Activated CD4-positive, alpha-beta T cell treated with anti-CD3 and anti-CD28 coated beads, Interleukin-2, amount 50 U/mL, for 24 hours (primary cell): ENCODE data around the gene NFATC1.

Experiments used
- DNase-seq, 2 donors: peaks; one replicate each; pipeline ENCODE4 v3.0.0-alpha.2; 2020; ENCODE audit warnings: low read depth in 1 of 2, low spot score in 1 of 2

Gene NFATC1

GRCh38 chr18:79403723-79404566 lies 8.2 kb downstream of the NFATC1 start:
- no peak for DNase-seq

GRCh38 chr18:79404567-79404910 lies 8.8 kb downstream of the NFATC1 start:
- no peak for DNase-seq

DNA sequence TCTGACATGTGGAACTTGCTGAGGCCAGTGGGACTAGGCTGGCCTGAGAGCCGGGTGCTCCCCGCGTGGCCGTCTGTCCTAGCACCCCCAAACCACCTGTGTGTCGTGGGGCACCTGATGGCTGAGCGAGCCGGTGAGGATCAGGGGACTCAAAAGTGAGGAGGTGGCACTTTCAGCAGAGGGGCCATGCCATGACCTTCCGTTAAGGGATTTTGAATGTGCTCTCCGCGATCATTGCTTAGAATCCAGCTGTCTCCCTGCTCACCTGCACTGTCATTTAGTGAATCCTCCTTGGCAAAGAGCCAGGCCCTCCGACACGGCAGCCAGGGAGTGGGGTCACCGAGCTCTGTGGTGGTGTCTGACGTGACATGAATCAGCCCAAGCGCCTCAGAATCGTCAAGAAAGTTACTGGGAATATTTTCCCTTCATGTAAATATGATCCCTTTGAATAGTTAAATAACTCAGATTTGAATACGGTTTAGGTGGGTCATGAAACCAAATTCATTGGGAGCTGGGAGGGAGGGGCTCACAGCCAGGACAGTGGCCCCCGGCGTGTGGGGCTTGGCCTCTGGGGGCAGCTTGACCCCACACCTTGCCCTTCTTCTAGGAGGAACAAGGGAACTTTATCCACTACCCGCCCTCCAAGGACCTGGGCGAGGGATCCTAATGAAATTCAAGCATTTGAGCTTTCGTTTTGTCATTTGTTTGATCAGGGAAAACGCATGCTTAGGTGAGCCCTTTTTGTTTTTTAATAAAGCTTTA lies 9.5 kb downstream of the NFATC1 start:
- DNase-seq = peak in 1 of 2 donors; percentile 64

DNA sequence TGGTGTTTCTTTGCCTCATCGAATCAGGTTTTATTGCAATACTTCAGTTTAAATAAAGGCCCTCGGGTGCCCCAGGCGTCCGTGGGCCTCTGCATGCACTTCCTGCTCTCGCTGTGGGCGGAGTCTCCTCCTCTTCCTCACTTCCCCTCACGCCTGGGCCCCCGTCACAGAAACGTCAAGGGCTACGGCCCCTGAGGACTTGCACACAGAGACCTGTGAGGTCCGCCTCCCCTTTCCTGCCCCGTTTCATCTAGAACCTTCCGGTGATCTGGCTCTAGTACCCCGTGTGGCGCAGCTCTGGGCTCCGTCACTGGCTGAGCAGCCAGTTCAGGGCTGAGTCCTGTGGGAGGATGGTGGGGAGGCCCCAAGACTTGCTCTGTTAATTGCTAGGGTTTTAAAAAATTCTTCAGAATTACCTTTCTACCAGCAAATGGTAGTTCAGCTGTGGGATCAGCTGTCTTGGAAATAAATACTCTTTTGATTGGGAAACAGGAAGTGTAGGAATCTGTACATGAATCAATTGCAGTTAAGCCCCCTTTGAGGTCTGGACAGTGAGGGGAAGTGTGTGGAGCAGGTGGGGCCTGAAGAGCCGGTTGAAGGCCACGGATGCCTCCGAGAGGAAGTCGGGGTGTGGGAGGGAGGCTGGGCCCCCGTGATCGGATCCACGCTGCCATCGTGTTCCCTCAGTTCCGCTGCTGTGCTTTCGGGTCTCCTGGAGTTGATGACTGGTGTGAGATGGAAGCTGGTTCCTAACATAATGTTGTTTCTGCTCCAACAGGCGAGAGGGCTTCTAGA lies 10.2 kb downstream of the NFATC1 start:
- DNase-seq = peak; percentile 56 to 82

DNA sequence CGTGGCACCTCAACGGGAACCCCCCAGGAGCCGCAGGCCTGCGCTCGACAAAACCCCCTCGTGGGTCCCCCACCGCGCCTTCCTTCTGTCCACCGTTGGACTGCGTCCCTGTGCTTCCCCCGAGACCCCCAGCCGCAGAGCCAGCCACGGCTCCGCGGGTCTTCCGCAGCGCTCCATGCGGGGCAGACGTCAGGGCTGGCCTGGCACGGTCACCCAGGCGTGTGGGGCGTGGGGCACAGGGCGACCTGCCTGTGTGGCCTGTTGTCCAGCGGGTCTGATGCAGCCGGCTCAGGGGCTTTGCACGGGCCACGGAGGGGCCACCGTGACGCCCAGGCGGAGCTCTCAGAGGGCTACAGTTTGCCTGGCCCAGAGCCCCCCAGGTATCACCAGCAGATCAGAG lies 11.0 kb downstream of the NFATC1 start:
- no peak for DNase-seq

- DNase-seq = no peak
Measured at GRCh38 chr18:79409313-79409712, 13.6 kb downstream of the NFATC1 start.

DNA sequence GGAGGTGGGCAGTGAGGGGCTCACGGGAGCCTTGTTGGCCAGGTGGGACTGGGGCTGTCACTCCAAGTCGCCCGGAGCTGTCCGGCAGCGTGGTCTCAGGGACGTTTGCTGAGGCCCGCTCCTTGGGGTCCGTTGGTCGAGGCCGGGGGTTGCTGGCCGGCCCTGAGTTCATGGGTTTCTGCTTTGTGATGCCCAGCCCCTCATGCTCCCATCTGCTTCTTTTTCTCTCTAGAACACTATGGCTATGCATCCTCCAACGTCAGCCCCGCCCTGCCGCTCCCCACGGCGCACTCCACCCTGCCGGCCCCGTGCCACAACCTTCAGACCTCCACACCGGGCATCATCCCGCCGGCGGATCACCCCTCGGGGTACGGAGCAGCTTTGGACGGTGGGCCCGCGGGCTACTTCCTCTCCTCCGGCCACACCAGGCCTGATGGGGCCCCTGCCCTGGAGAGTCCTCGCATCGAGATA lies 14.5 kb downstream of the NFATC1 start:
- no peak for DNase-seq

DNA sequence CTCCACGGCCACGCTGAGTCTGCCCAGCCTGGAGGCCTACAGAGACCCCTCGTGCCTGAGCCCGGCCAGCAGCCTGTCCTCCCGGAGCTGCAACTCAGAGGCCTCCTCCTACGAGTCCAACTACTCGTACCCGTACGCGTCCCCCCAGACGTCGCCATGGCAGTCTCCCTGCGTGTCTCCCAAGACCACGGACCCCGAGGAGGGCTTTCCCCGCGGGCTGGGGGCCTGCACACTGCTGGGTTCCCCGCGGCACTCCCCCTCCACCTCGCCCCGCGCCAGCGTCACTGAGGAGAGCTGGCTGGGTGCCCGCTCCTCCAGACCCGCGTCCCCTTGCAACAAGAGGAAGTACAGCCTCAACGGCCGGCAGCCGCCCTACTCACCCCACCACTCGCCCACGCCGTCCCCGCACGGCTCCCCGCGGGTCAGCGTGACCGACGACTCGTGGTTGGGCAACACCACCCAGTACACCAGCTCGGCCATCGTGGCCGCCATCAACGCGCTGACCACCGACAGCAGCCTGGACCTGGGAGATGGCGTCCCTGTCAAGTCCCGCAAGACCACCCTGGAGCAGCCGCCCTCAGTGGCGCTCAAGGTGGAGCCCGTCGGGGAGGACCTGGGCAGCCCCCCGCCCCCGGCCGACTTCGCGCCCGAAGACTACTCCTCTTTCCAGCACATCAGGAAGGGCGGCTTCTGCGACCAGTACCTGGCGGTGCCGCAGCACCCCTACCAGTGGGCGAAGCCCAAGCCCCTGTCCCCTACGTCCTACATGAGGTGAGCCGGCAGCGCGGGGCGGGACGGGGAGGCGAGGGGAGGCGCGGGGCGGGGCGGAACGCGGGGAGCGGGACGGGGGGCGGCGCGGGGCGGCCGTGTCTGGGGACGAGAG lies 15.2 kb downstream of the NFATC1 start:
- DNase-seq = no peak

DNA sequence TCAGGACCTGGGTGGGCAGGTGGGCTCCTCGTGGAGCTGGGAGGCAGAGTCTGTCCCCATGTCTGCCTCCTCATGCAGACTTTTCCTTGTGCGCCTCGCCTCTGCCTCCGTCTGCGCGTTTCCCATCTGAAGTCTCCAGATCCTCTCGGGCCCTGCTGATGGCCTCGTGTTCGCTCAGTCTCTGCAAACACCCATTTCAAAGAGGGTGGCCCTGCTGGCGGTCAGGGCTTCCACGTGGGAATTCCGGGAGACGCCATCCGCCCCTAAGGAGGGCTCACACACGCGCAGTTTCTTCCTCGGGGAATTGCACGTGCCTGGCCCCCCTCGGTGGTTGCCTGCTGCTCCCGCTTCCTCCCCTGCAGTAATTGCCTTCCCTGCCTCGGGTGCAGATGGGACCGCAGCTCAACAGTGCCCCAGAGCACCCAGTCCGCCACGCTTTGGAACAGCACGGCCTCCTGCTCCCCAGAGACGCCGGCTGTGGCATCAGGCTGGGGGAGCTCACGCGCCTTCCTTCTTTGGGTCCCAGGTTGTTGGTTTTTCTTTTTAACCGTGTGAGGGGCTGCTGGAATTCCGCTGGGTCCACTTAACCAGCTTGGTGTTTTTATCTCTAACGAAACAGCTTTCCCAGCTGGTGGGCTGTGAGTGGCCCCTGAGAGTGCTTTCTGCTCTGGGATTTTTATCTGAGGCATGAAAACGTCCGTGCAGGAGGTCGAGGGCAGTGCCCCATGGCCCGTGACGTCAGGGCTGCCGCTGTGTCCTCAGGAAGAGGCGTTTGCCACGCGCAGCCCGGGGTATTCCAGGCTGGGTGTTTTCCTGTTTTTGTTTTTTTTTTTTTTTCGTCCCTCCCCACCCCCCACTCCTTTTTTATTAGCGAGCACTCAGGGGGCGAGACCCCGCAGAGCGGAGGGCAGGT lies 16.1 kb downstream of the NFATC1 start:
- no peak for DNase-seq

DNA sequence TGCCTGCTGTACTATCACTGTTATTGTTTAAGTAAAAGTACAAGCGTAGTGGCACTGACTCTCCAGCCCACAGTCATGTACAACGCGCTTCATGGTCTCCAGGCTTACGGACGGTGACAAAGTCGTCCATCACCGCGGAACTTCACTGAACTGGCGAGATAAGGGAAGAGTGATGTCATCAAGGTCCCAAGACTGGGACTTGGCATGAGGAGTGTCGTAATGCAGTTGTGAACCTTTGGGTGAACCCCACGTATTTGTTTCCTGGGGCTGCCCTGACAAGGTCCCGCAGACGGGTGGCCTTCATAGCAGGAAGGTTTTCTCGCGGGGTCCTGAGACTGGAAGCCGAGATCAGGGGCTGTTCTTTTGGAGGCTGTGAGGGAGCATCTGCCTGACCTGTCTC lies 17.3 kb downstream of the NFATC1 start:
- DNase-seq = no peak

DNA sequence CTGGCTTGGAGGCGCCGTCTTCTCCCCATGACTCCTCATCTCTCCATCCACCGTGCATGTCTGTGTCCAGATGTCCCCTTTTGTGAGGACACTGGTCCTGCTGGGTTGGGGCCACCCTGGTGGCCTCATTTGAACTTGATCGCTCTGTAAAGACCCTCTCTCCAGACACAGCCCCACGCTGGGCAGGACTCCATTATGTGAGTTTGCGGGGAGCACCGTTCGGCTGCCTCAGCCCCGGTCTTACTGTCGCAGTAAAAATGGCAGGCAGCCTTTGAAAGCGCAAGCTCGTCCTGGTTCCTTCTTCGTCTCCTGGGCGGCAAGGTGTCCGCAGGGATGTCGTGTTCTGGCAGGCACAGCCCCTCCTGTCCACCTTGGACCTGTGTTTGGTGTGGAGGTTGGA lies 17.7 kb downstream of the NFATC1 start:
- no peak for DNase-seq

- DNase-seq = no peak
Measured at GRCh38 chr18:79413901-79414300, 18.2 kb downstream of the NFATC1 start.

GRCh38 chr18:79416022-79416676 lies 20.4 kb downstream of the NFATC1 start:
- DNase-seq = no peak

DNA sequence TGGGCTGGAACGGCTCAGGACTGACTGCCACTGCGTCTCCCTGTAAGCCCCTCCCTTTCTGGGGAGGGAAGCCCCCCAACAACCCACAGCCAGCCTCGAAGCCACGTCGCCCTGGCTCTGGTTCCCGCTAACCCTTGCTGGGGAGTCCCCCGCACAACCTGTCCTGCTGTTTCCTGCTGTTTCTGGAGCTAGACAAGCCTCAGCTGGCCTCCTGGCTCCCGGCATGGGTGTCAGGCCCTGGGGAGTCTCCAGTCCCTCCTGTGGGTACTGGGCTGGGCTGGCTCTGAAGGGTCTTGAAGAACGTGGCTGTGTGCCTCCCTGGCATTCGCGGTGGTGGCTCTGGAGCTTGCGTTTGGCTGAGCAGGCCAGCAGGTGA lies 20.9 kb downstream of the NFATC1 start:
- DNase-seq = no peak

DNA sequence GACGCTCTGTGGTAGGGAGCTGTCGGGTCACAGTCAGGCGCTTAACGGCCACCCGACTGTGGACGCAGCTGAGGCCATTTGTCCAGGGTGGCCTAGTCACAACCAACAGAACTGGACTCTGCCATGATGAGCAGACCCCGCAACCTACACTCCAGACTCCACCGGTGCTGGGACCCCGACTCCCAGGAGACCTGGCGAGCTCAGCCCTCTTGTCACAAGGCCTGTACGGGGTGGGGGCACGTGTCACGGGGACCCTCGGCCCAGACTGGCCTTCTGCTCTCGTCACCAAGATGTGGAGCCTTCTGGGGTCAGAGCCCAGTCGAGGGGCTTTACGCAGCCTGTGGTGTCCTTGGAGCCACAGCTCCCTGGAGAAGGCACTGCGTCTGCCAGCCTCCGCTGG lies 22.5 kb downstream of the NFATC1 start:
- no peak for DNase-seq

DNA sequence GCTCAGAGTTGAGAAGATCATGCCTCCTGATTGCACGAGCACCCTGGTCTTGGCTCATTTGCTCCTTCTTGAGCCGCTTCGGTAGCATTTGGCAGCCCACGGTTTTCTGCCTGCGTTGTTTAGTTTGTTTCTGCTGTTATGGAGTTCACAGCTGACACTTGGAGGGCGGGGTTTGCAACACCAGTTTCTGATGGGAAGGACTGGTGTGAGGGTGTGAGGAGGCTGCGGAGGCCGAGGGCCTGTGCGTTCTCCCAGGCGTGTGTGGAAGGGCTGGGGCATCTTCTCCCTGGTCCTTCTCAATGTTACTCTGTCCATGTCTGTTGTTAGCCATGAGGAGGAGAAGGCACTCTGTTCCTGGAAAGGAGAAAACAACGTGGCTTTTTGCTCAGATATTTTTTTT lies 22.9 kb downstream of the NFATC1 start:
- DNase-seq = no peak

DNA sequence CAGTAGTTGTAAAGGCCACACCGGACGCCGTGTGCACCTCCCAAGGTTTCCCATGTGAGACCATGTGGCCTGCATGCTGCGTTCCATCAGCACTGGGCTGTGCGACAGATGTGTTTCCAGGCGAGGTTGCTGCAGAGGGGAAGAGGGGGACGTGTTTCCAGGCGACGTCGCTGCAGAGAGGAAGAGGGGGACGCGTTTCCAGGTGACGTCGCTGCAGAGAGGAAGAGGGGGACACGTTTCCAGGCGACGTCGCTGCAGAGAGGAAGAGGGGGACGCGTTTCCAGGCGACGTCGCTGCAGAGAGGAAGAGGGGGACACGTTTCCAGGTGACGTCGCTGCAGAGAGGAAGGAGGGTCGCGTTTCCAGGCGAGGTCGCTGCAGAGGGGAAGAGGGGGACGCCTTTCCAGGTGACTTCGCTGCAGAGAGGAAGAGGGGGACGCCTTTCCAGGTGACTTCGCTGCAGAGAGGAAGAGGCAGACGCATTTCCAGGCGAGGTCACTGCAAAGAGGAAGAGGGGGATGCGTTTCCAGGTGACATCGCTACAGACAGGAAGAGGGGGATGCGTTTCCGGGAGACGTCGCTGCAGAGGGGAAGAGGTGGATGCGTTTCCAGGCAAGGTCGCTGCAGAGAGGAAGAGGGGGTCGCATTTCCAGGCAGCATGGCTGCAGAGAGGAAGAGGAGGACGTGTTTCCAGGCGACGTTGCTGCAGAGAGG lies 24.5 kb downstream of the NFATC1 start:
- DNase-seq = no peak

- DNase-seq = no peak
Measured at GRCh38 chr18:79421275-79421857, 25.6 kb downstream of the NFATC1 start.
